Measurements from ENCODE around the gene SCARF2. TPM values are rescaled to one million over a fixed set of nuclear protein-coding genes. Genes with fewer than 3 reads are reported as not detected.
"Not testable (repeated sequence)": the region's sequence is repeated elsewhere in the genome, so short reads cannot be mapped to it uniquely, and the experiment has no call there.

Gene SCARF2
- total and polyA plus RNA-seq, 5 donors from 2014 or later = 0.70 to 6.9 (median 1.5) TPM

DNA sequence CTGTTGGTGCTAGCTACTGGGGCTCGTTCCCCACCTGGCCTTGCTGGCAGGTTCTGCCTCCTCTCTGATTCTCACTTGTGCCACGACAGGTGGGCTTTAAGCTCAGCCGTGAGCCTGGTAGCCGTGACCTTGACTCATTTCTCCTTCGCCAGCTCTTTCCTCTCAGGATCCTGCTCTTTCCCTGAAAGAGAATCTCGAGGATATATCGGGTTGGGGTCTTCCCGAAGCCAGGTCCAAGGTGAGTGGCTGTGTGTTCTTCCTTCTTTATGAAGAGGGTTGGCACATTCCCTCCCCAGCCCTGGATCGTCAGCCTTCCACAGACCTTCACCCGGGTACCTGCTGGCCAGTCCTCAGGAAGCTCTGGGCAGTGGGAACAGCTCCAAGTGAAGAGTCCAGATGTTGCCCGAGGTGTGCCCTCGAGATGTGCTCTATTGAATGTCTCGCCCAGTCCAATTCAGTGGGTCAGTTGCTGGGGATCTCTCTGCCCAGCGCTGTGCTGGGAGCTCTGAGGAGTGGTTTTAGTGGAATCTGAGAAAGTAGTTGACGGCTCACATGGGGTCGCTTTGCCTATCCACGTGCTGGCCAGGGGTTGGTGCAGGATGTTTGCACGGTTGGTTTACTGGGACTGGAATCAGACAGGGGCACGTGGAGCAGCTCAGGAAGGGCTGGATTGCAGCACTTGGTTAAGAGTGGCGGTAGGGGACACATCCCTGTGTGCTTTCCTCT, 42.3 kb downstream of the SCARF2 start:
- peaks cover 7 to 41% (median 22%) of the 10 kb centered on the region in 4 donors for H3K4me1 Mint-ChIP-seq
- Histone ChIP-seq H3K4me3 (ENCODE audit: low read depth, low read length) (no peak overlapping the region), H3K27ac (ENCODE audit: insufficient read depth, low read length, poor library complexity, severe bottlenecking) (no peak overlapping the region), H3K4me1 (ENCODE audit: control insufficient read depth, insufficient read depth, low read length, poor library complexity, severe bottlenecking) (peaks cover 24% of the 10 kb centered on the region), H3K27me3 (ENCODE audit: control insufficient read depth, insufficient read depth, low read length) (no peaks in the 10 kb centered on the region), H3K36me3 (ENCODE audit: control insufficient read depth, insufficient read depth, low read length) (no peaks in the 10 kb centered on the region), H3K9me3 (ENCODE audit: control insufficient read depth in 2 of 2, low read length in 2 of 2) (no peaks in the 10 kb centered on the region)
- no peaks in the 10 kb centered on the region for H3K9me3 Mint-ChIP-seq
- peaks cover 4% of the 10 kb centered on the region for H3K36me3 Mint-ChIP-seq
- peak overlapping the region in 1 of 3 donors; percentile 46 for H3K27ac Mint-ChIP-seq
- no peak for DNase-seq
- no peaks in the 10 kb centered on the region for H3K27me3 Mint-ChIP-seq
- peak overlapping the region; percentile 72 to 92 (median 90) for H3K4me3 Mint-ChIP-seq
- no peak for ATAC-seq (ENCODE audit: low read depth in 2 of 2)

DNA sequence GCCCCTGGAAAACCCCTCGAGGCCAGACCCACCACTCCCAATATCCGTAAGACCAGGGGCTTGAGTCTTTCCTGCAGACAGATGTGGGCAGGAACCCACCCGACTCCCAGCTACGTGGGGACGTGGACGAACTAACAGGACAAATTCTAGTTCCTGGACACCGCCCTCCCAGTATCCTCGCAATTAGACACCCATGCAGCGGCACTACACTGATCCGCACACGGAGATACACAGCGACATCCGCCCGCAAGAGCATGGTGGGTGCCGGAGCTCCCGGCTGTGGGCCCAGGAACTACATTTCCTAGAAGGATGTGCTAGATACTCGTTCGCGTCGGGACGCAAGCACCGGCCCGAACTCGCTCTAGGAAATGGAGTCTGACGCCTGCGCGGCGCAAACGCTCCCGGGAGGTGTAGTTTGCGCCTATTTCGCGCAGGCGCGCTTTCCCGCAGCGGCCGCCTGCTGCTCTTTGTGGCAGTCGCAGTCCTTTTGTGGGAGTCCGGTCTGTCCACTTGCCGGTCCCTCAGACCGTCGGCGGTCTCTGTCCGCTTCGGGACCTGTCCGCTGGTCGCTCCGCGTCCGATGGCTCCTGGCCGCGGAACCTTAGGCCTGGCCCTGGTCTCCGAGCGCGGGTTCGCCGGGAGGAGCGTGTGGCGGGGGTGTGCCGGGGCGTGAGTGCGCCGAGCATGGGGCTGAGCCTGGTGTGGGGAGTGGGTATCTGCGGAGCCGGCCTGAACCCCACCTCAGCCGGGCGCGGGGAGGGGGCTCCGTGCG, 43.7 kb downstream of the SCARF2 start, which contains the start of gene ZNF74:
TSS of gene ZNF74 (plus strand) at position 447 of the 772 bp plus-strand sequence. CDS start 478 bp downstream, outside the sequence.
- peak within 1 kb of the TSS; percentile 90 to 97 (median 95) for H3K27ac Mint-ChIP-seq
- no peaks in the 10 kb centered on the region for H3K27me3 Mint-ChIP-seq
- ATAC-seq (ENCODE audit: low read depth in 2 of 2) (peak; percentile 95), DNase-seq (peak; percentile 70 to 96 (median 87))
- Histone ChIP-seq H3K9me3 (ENCODE audit: control insufficient read depth in 2 of 2, low read length in 2 of 2) (no peaks in the 10 kb centered on the region), H3K4me1 (ENCODE audit: control insufficient read depth, insufficient read depth, low read length, poor library complexity, severe bottlenecking) (peaks cover 24% of the 10 kb centered on the region), H3K4me3 (ENCODE audit: low read depth, low read length) (peak within 1 kb of the TSS; percentile 73), H3K27ac (ENCODE audit: insufficient read depth, low read length, poor library complexity, severe bottlenecking) (peak within 1 kb of the TSS; percentile 66), H3K36me3 (ENCODE audit: control insufficient read depth, insufficient read depth, low read length) (no peaks in the 10 kb centered on the region), H3K27me3 (ENCODE audit: control insufficient read depth, insufficient read depth, low read length) (no peaks in the 10 kb centered on the region)
- peaks cover 4% of the 10 kb centered on the region for H3K36me3 Mint-ChIP-seq
- peaks cover 0 to 3% (median 0%) of the 10 kb centered on the region in 7 donors for H3K9me3 Mint-ChIP-seq
- H3K4me3 Mint-ChIP-seq = peak within 1 kb of the TSS; percentile 72 to 94 (median 92)
- H3K4me1 Mint-ChIP-seq = peaks cover 7 to 35% (median 18%) of the 10 kb centered on the region in 4 donors

GRCh38 chr22:20392983-20393704, 44.5 kb downstream of the SCARF2 start:
- ATAC-seq (ENCODE audit: low read depth in 2 of 2) (no peak), DNase-seq (no peak)
- H3K4me3 ChIP-seq (ENCODE audit: low read depth, low read length) = peak overlapping the region; percentile 73
- H3K36me3 Mint-ChIP-seq = peaks cover 4% of the 10 kb centered on the region
- H3K4me3 Mint-ChIP-seq = peak overlapping the region; percentile 72 to 94 (median 92)
- peaks cover 7 to 35% (median 19%) of the 10 kb centered on the region in 4 donors for H3K4me1 Mint-ChIP-seq
- no peaks in the 10 kb centered on the region for H3K27me3 Mint-ChIP-seq
- H3K9me3 Mint-ChIP-seq = peaks cover 0 to 3% (median 0%) of the 10 kb centered on the region in 7 donors
- peaks cover 2% of the 10 kb centered on the region for H3K27me3 ChIP-seq (ENCODE audit: control insufficient read depth, insufficient read depth, low read length)
- no peaks in the 10 kb centered on the region for H3K36me3 ChIP-seq (ENCODE audit: control insufficient read depth, insufficient read depth, low read length)
- H3K27ac ChIP-seq (ENCODE audit: insufficient read depth, low read length, poor library complexity, severe bottlenecking) = peak overlapping the region; percentile 66
- no peaks in the 10 kb centered on the region for H3K9me3 ChIP-seq (ENCODE audit: control insufficient read depth in 2 of 2, low read length in 2 of 2)
- peaks cover 24% of the 10 kb centered on the region for H3K4me1 ChIP-seq (ENCODE audit: control insufficient read depth, insufficient read depth, low read length, poor library complexity, severe bottlenecking)
- H3K27ac Mint-ChIP-seq = peak overlapping the region in 2 of 3 donors; percentile 95 to 97

DNA sequence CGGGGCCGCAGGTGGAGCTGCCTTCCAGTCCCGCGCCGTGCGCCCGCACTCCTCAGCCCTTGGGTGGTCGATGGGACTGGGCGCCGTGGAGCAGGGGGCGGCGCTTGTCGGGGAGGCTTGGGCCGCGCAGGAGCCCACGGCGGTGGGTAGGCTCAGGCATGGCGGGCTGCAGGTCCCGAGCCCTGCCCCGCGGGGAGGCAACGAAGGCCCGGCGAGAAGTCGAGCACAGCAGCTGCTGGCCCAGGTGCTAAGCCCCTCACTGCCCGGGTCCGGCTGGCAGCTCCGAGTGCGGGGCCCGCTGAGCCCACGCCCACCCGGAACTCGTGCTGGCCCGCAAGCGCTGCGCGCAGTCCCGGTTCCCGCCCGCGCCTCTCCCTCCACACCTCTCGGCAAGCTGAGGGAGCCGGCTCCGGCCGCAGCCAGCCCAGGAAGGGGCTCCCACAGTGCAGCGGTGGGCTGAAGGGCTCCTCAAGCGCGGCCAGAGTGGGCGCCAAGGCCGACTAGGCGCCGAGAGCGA, 45.2 kb downstream of the SCARF2 start:
- peaks cover 24% of the 10 kb centered on the region for H3K4me1 ChIP-seq (ENCODE audit: control insufficient read depth, insufficient read depth, low read length, poor library complexity, severe bottlenecking)
- not testable (repeated sequence) for DNase-seq; H3K9me3 ChIP-seq (ENCODE audit: control insufficient read depth in 2 of 2, low read length in 2 of 2); H3K36me3 Mint-ChIP-seq; H3K27ac ChIP-seq (ENCODE audit: insufficient read depth, low read length, poor library complexity, severe bottlenecking); H3K27me3 ChIP-seq (ENCODE audit: control insufficient read depth, insufficient read depth, low read length); ATAC-seq (ENCODE audit: low read depth in 2 of 2); H3K4me3 Mint-ChIP-seq; H3K27ac Mint-ChIP-seq; H3K4me3 ChIP-seq (ENCODE audit: low read depth, low read length); H3K36me3 ChIP-seq (ENCODE audit: control insufficient read depth, insufficient read depth, low read length); H3K27me3 Mint-ChIP-seq; H3K9me3 Mint-ChIP-seq
- H3K4me1 Mint-ChIP-seq = peaks cover 7 to 35% (median 18%) of the 10 kb centered on the region in 4 donors

GRCh38 chr22:20391222-20391621, 46.4 kb downstream of the SCARF2 start:
- peaks cover 6% of the 10 kb centered on the region for H3K27me3 Mint-ChIP-seq
- no peaks in the 10 kb centered on the region for H3K36me3 Mint-ChIP-seq
- H3K4me1 ChIP-seq (ENCODE audit: control insufficient read depth, insufficient read depth, low read length, poor library complexity, severe bottlenecking) = peaks cover 24% of the 10 kb centered on the region
- H3K4me1 Mint-ChIP-seq = peaks cover 3 to 24% (median 15%) of the 10 kb centered on the region in 4 donors
- H3K4me3 Mint-ChIP-seq = peak overlapping the region in 3 of 4 donors; percentile 22 to 65 (median 51)
- peaks cover 4% of the 10 kb centered on the region for H3K27me3 ChIP-seq (ENCODE audit: control insufficient read depth, insufficient read depth, low read length)
- ATAC-seq (ENCODE audit: low read depth in 2 of 2) (no peak), DNase-seq (no peak)
- no peak overlapping the region for H3K27ac ChIP-seq (ENCODE audit: insufficient read depth, low read length, poor library complexity, severe bottlenecking)
- peak overlapping the region in 1 of 3 donors; percentile 5 for H3K27ac Mint-ChIP-seq
- H3K9me3 ChIP-seq (ENCODE audit: control insufficient read depth in 2 of 2, low read length in 2 of 2) = no peaks in the 10 kb centered on the region
- H3K36me3 ChIP-seq (ENCODE audit: control insufficient read depth, insufficient read depth, low read length) = no peaks in the 10 kb centered on the region
- no peak overlapping the region for H3K4me3 ChIP-seq (ENCODE audit: low read depth, low read length)
- peaks cover 0 to 3% (median 0%) of the 10 kb centered on the region in 7 donors for H3K9me3 Mint-ChIP-seq

DNA sequence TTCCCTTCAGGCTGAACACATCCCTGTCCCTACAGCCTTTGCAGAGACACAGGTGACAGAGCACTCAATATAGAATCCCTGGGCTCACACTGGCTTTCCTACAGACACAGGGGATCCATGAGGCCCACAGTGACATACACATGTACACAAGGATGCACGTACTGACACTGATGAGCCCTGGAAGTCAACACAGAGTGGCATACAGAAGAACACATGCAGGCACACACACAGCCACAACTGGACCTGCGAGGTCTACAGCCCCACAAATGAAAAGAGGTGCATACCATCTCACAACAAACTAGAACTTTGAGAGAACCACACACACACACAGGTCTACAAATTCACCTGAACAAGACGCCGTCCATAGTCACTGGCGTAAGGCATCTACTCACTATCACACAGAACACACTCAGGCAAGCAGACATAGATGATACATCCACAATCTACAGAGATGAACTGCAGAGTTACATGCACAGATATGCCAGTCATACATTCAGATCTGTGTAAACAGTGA, 47.2 kb downstream of the SCARF2 start:
- ATAC-seq (ENCODE audit: low read depth in 2 of 2) = no peak
- H3K4me3 Mint-ChIP-seq = peak overlapping the region in 1 of 4 donors; percentile 51

DNA sequence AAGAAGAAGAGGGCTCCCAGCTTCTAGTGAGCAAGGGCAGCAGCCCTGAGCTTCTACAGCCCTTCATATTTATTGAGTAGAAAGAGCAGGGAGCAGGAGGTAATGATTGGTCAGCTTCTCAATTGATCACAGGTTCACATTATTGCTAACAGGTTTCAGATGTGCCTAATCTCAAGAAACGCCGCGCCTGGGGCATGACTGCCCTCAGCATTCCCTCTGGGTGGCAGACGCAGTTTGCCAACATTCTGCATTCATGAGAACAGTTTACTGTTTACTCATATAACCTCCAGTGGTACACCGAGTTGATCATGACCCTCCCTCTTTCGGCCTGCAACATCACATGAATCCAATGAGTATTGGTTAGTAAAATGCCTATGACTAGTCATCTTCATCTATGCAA, 48.3 kb downstream of the SCARF2 start:
- Histone ChIP-seq H3K27me3 (ENCODE audit: control insufficient read depth, insufficient read depth, low read length) (peaks cover 11% of the 10 kb centered on the region), H3K4me3 (ENCODE audit: low read depth, low read length) (no peak overlapping the region), H3K4me1 (ENCODE audit: control insufficient read depth, insufficient read depth, low read length, poor library complexity, severe bottlenecking) (peaks cover 8% of the 10 kb centered on the region), H3K9me3 (ENCODE audit: control insufficient read depth in 2 of 2, low read length in 2 of 2) (no peaks in the 10 kb centered on the region), H3K27ac (ENCODE audit: insufficient read depth, low read length, poor library complexity, severe bottlenecking) (no peak overlapping the region), H3K36me3 (ENCODE audit: control insufficient read depth, insufficient read depth, low read length) (no peaks in the 10 kb centered on the region)
- Mint-ChIP-seq H3K27ac (no peak overlapping the region), H3K27me3 (peaks cover 9% of the 10 kb centered on the region), H3K36me3 (no peaks in the 10 kb centered on the region), H3K4me1 (peaks cover 0 to 7% (median 4%) of the 10 kb centered on the region in 4 donors), H3K4me3 (peak overlapping the region in 1 of 4 donors; percentile 70), H3K9me3 (peaks cover 0 to 3% (median 0%) of the 10 kb centered on the region in 7 donors)
- no peak for ATAC-seq (ENCODE audit: low read depth in 2 of 2)
- no peak for DNase-seq

More for the DNA sequence above, 47.2 kb downstream of the SCARF2 start:
- Mint-ChIP-seq H3K27me3 (peaks cover 6% of the 10 kb centered on the region), H3K9me3 (peaks cover 0 to 3% (median 0%) of the 10 kb centered on the region in 7 donors), H3K36me3 (no peaks in the 10 kb centered on the region), H3K4me1 (peaks cover 0 to 17% (median 8%) of the 10 kb centered on the region in 4 donors), H3K27ac (peak overlapping the region in 1 of 3 donors; percentile 4)
- peaks cover 20% of the 10 kb centered on the region for H3K4me1 ChIP-seq (ENCODE audit: control insufficient read depth, insufficient read depth, low read length, poor library complexity, severe bottlenecking)
- DNase-seq = no peak
- peaks cover 8% of the 10 kb centered on the region for H3K27me3 ChIP-seq (ENCODE audit: control insufficient read depth, insufficient read depth, low read length)
- no peak overlapping the region for H3K4me3 ChIP-seq (ENCODE audit: low read depth, low read length)
- H3K27ac ChIP-seq (ENCODE audit: insufficient read depth, low read length, poor library complexity, severe bottlenecking) = no peak overlapping the region
- no peaks in the 10 kb centered on the region for H3K36me3 ChIP-seq (ENCODE audit: control insufficient read depth, insufficient read depth, low read length)
- H3K9me3 ChIP-seq (ENCODE audit: control insufficient read depth in 2 of 2, low read length in 2 of 2) = no peaks in the 10 kb centered on the region
